AG04450 (cell line): ENCODE measurements around the gene RIC8B. TPM values are rescaled to one million over a fixed set of nuclear protein-coding genes. Genes with fewer than 3 reads are reported as not detected.

Experiments
- CTCF ChIA-PET: fragments of 300-600, 350-600 bp; formaldehyde crosslinking; extraction: SDS; loops from one replicate; lab custom pipeline; 2022; ENCODE audit warnings: antibody characterized with exemption, inconsistent platforms; lab: Charles Lee
- POLR2A ChIA-PET: fragments of 350-600 bp; formaldehyde crosslinking; extraction: SDS; loops from one replicate; lab custom pipeline; 2021; ENCODE audit warnings: antibody characterized with exemption, inconsistent platforms; lab: Yijun Ruan, JAX
- DNase-seq: peaks from one replicate; pipeline ENCODE4 v3.0.0-alpha.2; 2011; ENCODE audit warnings: low read depth, low spot score
- H3K27ac ChIP-seq: one replicate; pipeline ENCODE4 v1.5.1; 2012; ENCODE audit warnings: low read depth, low read length, control low read depth
- H3K27me3 ChIP-seq: one replicate; pipeline ENCODE4 v1.6.0; 2012; ENCODE audit warnings: low read length; ENCODE audit not compliant: control insufficient read depth, insufficient read depth
- H3K4me3 ChIP-seq: 2 replicates; pipeline ENCODE4 v1.5.1; 2011; ENCODE audit warnings: mild to moderate bottlenecking, low read depth, low read length, control low read depth
- H3K9me3 ChIP-seq: 2 replicates; pipeline ENCODE4 v1.5.1; 2012; ENCODE audit warnings: low read length; ENCODE audit not compliant: control insufficient read depth, insufficient read depth
- CTCF ChIP-seq: IDR thresholded peaks from 2 replicates; pipeline ENCODE4 v1.5.1; 2011; ENCODE audit warnings: low read depth, low read length, control low read depth, inconsistent platforms
- polyA plus RNA-seq: library from polyadenylated mRNA; depleted of rRNA; stranded (reverse); fragments of >200 nt; gene quantifications from 2 replicates; pipeline ENCODE4 v1.2.3, GENCODE V29; 2011

Gene RIC8B
- polyA plus RNA-seq, 1 experiment = 11.2 TPM

GRCh38 chr12:106885026-106885425 lies 110.5 kb downstream of the RIC8B start:
- no peaks in the 10 kb centered on the region for H3K9me3 ChIP-seq
- H3K27ac ChIP-seq = no peak overlapping the region
- TF ChIP-seq CTCF = no peak
- no peak for DNase-seq
- CTCF ChIA-PET = interaction anchor here (0.6 to 1.0 kb wide), 3 partner anchors 35 to 1465 kb away, joined by 3 to 4 read pairs (median 3); no protein-coding TSS in a partner anchor
- H3K27me3 ChIP-seq = no peaks in the 10 kb centered on the region
- POLR2A ChIA-PET = no interaction called here
- no peak overlapping the region for H3K4me3 ChIP-seq

GRCh38 chr12:106885541-106886249 lies 111.2 kb downstream of the RIC8B start:
- H3K4me3 ChIP-seq = no peak overlapping the region
- ChIA-PET CTCF (no interaction called here), POLR2A (interaction anchor here (0.7 kb wide), 1 partner anchor 15 kb away, joined by 6 read pairs; no protein-coding TSS in a partner anchor)
- no peaks in the 10 kb centered on the region for H3K27me3 ChIP-seq
- DNase-seq = no peak
- no peak for TF ChIP-seq CTCF
- H3K9me3 ChIP-seq = no peaks in the 10 kb centered on the region
- no peak overlapping the region for H3K27ac ChIP-seq

- POLR2A ChIA-PET = interaction anchor here (0.6 kb wide), 1 partner anchor 69 kb away, joined by 3 read pairs; no protein-coding TSS in a partner anchor
- DNase-seq = no peak
- H3K4me3 ChIP-seq = no peak overlapping the region
- CTCF ChIA-PET = no interaction called here
- TF ChIP-seq CTCF = no peak
- no peaks in the 10 kb centered on the region for H3K27me3 ChIP-seq
- H3K27ac ChIP-seq = no peak overlapping the region
- no peaks in the 10 kb centered on the region for H3K9me3 ChIP-seq
Observed at GRCh38 chr12:106886932-106887331, 112.5 kb downstream of the RIC8B start.

GRCh38 chr12:106888348-106888970 lies 114.0 kb downstream of the RIC8B start:
- no peaks in the 10 kb centered on the region for H3K9me3 ChIP-seq
- no peak overlapping the region for H3K4me3 ChIP-seq
- H3K27ac ChIP-seq = no peak overlapping the region
- POLR2A ChIA-PET = no interaction called here
- TF ChIP-seq CTCF = no peak
- CTCF ChIA-PET = no interaction called here
- DNase-seq = no peak
- no peaks in the 10 kb centered on the region for H3K27me3 ChIP-seq

- Histone ChIP-seq H3K27me3 (no peaks in the 10 kb centered on the region), H3K4me3 (no peak overlapping the region), H3K9me3 (no peaks in the 10 kb centered on the region), H3K27ac (no peak overlapping the region)
- CTCF ChIA-PET = no interaction called here
- POLR2A ChIA-PET = no interaction called here
- no peak for TF ChIP-seq CTCF
- DNase-seq = no peak
Observed at GRCh38 chr12:106889326-106889725, 114.8 kb downstream of the RIC8B start.
